IMR-90 (cell line): ENCODE measurements around the gene TERB1.

Experiments used
- BHLHE40 ChIP-seq: fragments of 150-350 bp; IDR thresholded peaks from 2 replicates; pipeline ENCODE4 v1.6.1; 2016; ENCODE audit warnings: mild to moderate bottlenecking, low read depth, low read length
- CHD1 ChIP-seq: IDR thresholded peaks from 2 replicates; pipeline ENCODE4 v1.6.1; 2012; ENCODE audit warnings: low read depth, low read length, improper control_type of control experiment
- FOS ChIP-seq: fragments of 150-350 bp; IDR thresholded peaks from 2 replicates; pipeline ENCODE4 v1.6.1; 2016; ENCODE audit warnings: low read depth, low read length
- MAFK ChIP-seq: IDR thresholded peaks from 2 replicates; pipeline ENCODE4 v1.6.1; 2012; ENCODE audit warnings: low read depth, low read length, improper control_type of control experiment
- MAZ ChIP-seq: IDR thresholded peaks from 2 replicates; pipeline ENCODE4 v1.6.1; 2012; ENCODE audit warnings: low read depth, mild to moderate bottlenecking, low read length, improper control_type of control experiment, moderate library complexity, borderline replicate concordance
- NFE2L2 ChIP-seq: fragments of 150-350 bp; IDR thresholded peaks from 2 replicates; pipeline ENCODE4 v1.6.1; 2016; ENCODE audit warnings: low read depth, mild to moderate bottlenecking, low read length
- POLR2A ChIP-seq: IDR thresholded peaks from 2 replicates; pipeline ENCODE4 v1.6.1; 2012; ENCODE audit warnings: mild to moderate bottlenecking, low read depth, low read length
- RAD21 ChIP-seq: IDR thresholded peaks from 2 replicates; pipeline ENCODE4 v1.6.1; 2012; ENCODE audit warnings: low read length, improper control_type of control experiment
- RFX5 ChIP-seq: IDR thresholded peaks from 2 replicates; pipeline ENCODE4 v1.8.0; 2012; ENCODE audit warnings: low read depth, mild to moderate bottlenecking, low read length, moderate library complexity
- SMC3 ChIP-seq: fragments of 150-350 bp; IDR thresholded peaks from 2 replicates; pipeline ENCODE4 v1.6.1; 2016; ENCODE audit warnings: low read depth, mild to moderate bottlenecking, antibody characterized with exemption, low read length, moderate library complexity
- TF ChIP-seq, protein P1 (sequence below): conservative IDR thresholded peaks from 2 replicates; pipeline ENCODE4 v1.5.1; 2012; ENCODE audit warnings: mild to moderate bottlenecking, low read depth, low read length, improper control_type of control experiment
- TF ChIP-seq, protein P2 (sequence below): fragments of 150-350 bp; IDR thresholded peaks from 2 replicates; pipeline ENCODE4 v1.6.1; 2016; ENCODE audit warnings: low read depth, mild to moderate bottlenecking, low read length, moderate library complexity, borderline replicate concordance

DNA sequence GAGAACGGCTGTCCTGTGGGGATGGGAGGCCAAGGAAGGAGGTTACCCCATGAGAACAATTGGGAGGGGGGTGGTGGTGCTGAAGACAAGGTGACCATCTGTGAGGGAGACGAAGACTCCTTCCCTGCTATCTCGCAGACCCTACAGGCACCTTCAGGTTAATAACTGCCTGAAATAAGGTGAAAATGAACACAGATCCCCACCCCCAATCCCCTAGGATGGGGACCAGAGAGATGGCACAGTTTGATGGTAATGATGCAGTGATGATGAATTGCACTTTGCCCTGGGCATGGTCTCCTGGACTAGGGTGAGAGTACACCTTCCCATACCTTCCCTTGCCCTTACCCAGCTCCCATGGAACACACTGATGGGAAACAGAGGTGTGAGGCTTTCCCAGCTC, 30.8 kb upstream of the TERB1 start:
- TF ChIP-seq, protein P1, sequence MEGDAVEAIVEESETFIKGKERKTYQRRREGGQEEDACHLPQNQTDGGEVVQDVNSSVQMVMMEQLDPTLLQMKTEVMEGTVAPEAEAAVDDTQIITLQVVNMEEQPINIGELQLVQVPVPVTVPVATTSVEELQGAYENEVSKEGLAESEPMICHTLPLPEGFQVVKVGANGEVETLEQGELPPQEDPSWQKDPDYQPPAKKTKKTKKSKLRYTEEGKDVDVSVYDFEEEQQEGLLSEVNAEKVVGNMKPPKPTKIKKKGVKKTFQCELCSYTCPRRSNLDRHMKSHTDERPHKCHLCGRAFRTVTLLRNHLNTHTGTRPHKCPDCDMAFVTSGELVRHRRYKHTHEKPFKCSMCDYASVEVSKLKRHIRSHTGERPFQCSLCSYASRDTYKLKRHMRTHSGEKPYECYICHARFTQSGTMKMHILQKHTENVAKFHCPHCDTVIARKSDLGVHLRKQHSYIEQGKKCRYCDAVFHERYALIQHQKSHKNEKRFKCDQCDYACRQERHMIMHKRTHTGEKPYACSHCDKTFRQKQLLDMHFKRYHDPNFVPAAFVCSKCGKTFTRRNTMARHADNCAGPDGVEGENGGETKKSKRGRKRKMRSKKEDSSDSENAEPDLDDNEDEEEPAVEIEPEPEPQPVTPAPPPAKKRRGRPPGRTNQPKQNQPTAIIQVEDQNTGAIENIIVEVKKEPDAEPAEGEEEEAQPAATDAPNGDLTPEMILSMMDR, result no peak
- no peak for TF ChIP-seq MAZ
- no peak for TF ChIP-seq CHD1
- TF ChIP-seq MAFK, result no peak
- no peak for TF ChIP-seq POLR2A
- TF ChIP-seq RFX5, result no peak
- TF ChIP-seq FOS, result no peak
- TF ChIP-seq RAD21, result no peak
- TF ChIP-seq NFE2L2, result no peak
- TF ChIP-seq BHLHE40, result no peak
- TF ChIP-seq, protein P2, sequence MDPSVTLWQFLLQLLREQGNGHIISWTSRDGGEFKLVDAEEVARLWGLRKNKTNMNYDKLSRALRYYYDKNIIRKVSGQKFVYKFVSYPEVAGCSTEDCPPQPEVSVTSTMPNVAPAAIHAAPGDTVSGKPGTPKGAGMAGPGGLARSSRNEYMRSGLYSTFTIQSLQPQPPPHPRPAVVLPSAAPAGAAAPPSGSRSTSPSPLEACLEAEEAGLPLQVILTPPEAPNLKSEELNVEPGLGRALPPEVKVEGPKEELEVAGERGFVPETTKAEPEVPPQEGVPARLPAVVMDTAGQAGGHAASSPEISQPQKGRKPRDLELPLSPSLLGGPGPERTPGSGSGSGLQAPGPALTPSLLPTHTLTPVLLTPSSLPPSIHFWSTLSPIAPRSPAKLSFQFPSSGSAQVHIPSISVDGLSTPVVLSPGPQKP, result no peak
- no peak for TF ChIP-seq SMC3
